Activated naive CD4-positive, alpha-beta T cell treated with anti-CD3 and anti-CD28 coated beads for 36 hours (primary cell): ENCODE results near the gene EXOC3L2. TPM values are rescaled to one million over a fixed set of nuclear protein-coding genes. Genes with fewer than 3 reads are reported as not detected.
"Not testable (repeated sequence)": the region's sequence is repeated elsewhere in the genome, so short reads cannot be mapped to it uniquely, and the experiment has no call there.

Experiments used
- CTCF ChIA-PET: fragments of 350-600 bp; sonication (Branson Sonifier 250); formaldehyde crosslinking; loops from one replicate; lab custom pipeline; 2021; ENCODE audit warnings: antibody characterized with exemption; lab: Charles Lee
- DNase-seq: peaks from one replicate; pipeline ENCODE4 v3.0.0-alpha.2; 2020
- H3K27ac Mint-ChIP-seq: one replicate; pipeline ENCODE4 v1.8.0; 2021; ENCODE audit warnings: mild to moderate bottlenecking, mixed read lengths
- H3K27me3 Mint-ChIP-seq: one replicate; pipeline ENCODE4 v1.8.0; 2021; ENCODE audit warnings: low read depth, mixed read lengths
- H3K36me3 Mint-ChIP-seq: one replicate; pipeline ENCODE4 v1.8.0; 2021; ENCODE audit warnings: low read depth, mixed read lengths
- H3K4me1 Mint-ChIP-seq: one replicate; pipeline ENCODE4 v1.8.0; 2021; ENCODE audit warnings: low read depth, mixed read lengths
- H3K4me3 Mint-ChIP-seq: one replicate; pipeline ENCODE4 v1.8.0; 2021; ENCODE audit warnings: mild to moderate bottlenecking, moderate library complexity, mixed read lengths
- H3K9me3 Mint-ChIP-seq: one replicate; pipeline ENCODE4 v1.8.0; 2021; ENCODE audit warnings: mixed read lengths
- intact Hi-C: fragments of 100-400 bp; cut with micrococcal nuclease; formaldehyde crosslinking; loops from one replicate; pipeline ENCODE4 v1.15.1; 2023
- total RNA-seq, 2 experiments: library from RNA; stranded (reverse); gene quantifications; one replicate each; pipeline ENCODE4 v1.2.3, GENCODE V29; 2021

EXOC3L2 gene
- total RNA-seq, 2 experiments from 2014 or later, result not detected

GRCh38 chr19:45235485-45235884 lies 9.7 kb downstream of the EXOC3L2 start:
- intact Hi-C loops, result no loop called here
- Mint-ChIP-seq H3K36me3 (no peaks in the 10 kb centered on the region), H3K27ac (no peak overlapping the region), H3K4me3 (no peak overlapping the region), H3K4me1 (no peaks in the 10 kb centered on the region), H3K27me3 (peaks cover 35% of the 10 kb centered on the region), H3K9me3 (no peaks in the 10 kb centered on the region)
- no peak for DNase-seq
- CTCF ChIA-PET, result no interaction called here

GRCh38 chr19:45234089-45234869 lies 10.9 kb downstream of the EXOC3L2 start:
- Mint-ChIP-seq H3K9me3 (no peaks in the 10 kb centered on the region), H3K4me3 (no peak overlapping the region), H3K4me1 (no peaks in the 10 kb centered on the region), H3K36me3 (no peaks in the 10 kb centered on the region), H3K27me3 (peaks cover 35% of the 10 kb centered on the region), H3K27ac (no peak overlapping the region)
- intact Hi-C loops, result no loop called here
- no peak for DNase-seq
- CTCF ChIA-PET, result no interaction called here

GRCh38 chr19:45231891-45232290 lies 13.3 kb downstream of the EXOC3L2 start:
- DNase-seq, result no peak
- H3K36me3 Mint-ChIP-seq, result no peaks in the 10 kb centered on the region
- no peaks in the 10 kb centered on the region for H3K4me1 Mint-ChIP-seq
- intact Hi-C loops, result no loop called here
- no peak overlapping the region for H3K27ac Mint-ChIP-seq
- CTCF ChIA-PET, result interaction anchor here (0.6 kb wide), 1 partner anchor 47 kb away, joined by 3 read pairs; no protein-coding TSS in a partner anchor
- peaks cover 28% of the 10 kb centered on the region for H3K27me3 Mint-ChIP-seq
- H3K9me3 Mint-ChIP-seq, result no peaks in the 10 kb centered on the region
- no peak overlapping the region for H3K4me3 Mint-ChIP-seq

GRCh38 chr19:45229056-45229455 lies 16.2 kb downstream of the EXOC3L2 start:
- H3K36me3 Mint-ChIP-seq, DNase-seq, H3K4me1 Mint-ChIP-seq, intact Hi-C loops, H3K27ac Mint-ChIP-seq, H3K4me3 Mint-ChIP-seq, H3K9me3 Mint-ChIP-seq: not testable (repeated sequence)
- CTCF ChIA-PET, result interaction anchor here (0.6 to 1.3 kb wide), 4 partner anchors 104 to 1069 kb away, joined by 3 to 5 read pairs (median 4); no protein-coding TSS in a partner anchor
- H3K27me3 Mint-ChIP-seq, result peaks cover 15% of the 10 kb centered on the region

GRCh38 chr19:45224645-45225044 lies 20.6 kb downstream of the EXOC3L2 start:
- peaks cover 14% of the 10 kb centered on the region for H3K27me3 Mint-ChIP-seq
- H3K4me1 Mint-ChIP-seq, result no peaks in the 10 kb centered on the region
- no peak for DNase-seq
- CTCF ChIA-PET, result no interaction called here
- H3K4me3 Mint-ChIP-seq, result no peak overlapping the region
- H3K9me3 Mint-ChIP-seq, result no peaks in the 10 kb centered on the region
- intact Hi-C loops, result no loop called here
- no peaks in the 10 kb centered on the region for H3K36me3 Mint-ChIP-seq
- H3K27ac Mint-ChIP-seq, result no peak overlapping the region

GRCh38 chr19:45223879-45224278 lies 21.3 kb downstream of the EXOC3L2 start:
- no peak for DNase-seq
- intact Hi-C loops, result no loop called here
- Mint-ChIP-seq H3K27ac (no peak overlapping the region), H3K4me3 (no peak overlapping the region), H3K9me3 (no peaks in the 10 kb centered on the region), H3K4me1 (no peaks in the 10 kb centered on the region), H3K36me3 (no peaks in the 10 kb centered on the region), H3K27me3 (peaks cover 14% of the 10 kb centered on the region)
- CTCF ChIA-PET, result no interaction called here

GRCh38 chr19:45222724-45223123 lies 22.5 kb downstream of the EXOC3L2 start:
- H3K4me3 Mint-ChIP-seq, result no peak overlapping the region
- no peaks in the 10 kb centered on the region for H3K9me3 Mint-ChIP-seq
- no peak overlapping the region for H3K27ac Mint-ChIP-seq
- CTCF ChIA-PET, result interaction anchor here (0.7 kb wide), 1 partner anchor 730 kb away, joined by 4 read pairs; no protein-coding TSS in a partner anchor
- H3K27me3 Mint-ChIP-seq, result peaks cover 23% of the 10 kb centered on the region
- H3K36me3 Mint-ChIP-seq, result no peaks in the 10 kb centered on the region
- no peak for DNase-seq
- intact Hi-C loops, result no loop called here
- H3K4me1 Mint-ChIP-seq, result no peaks in the 10 kb centered on the region

GRCh38 chr19:45218911-45219743 lies 26.1 kb downstream of the EXOC3L2 start:
- Mint-ChIP-seq H3K27me3 (peaks cover 40% of the 10 kb centered on the region), H3K27ac (no peak overlapping the region), H3K4me3 (no peak overlapping the region), H3K4me1 (no peaks in the 10 kb centered on the region), H3K36me3 (no peaks in the 10 kb centered on the region), H3K9me3 (no peaks in the 10 kb centered on the region)
- CTCF ChIA-PET, result interaction anchor here (0.6 kb wide), 1 partner anchor 68 kb away, joined by 3 read pairs; no protein-coding TSS in a partner anchor
- intact Hi-C loops, result no loop called here
- no peak for DNase-seq

GRCh38 chr19:45218426-45218825 lies 26.8 kb downstream of the EXOC3L2 start:
- Mint-ChIP-seq H3K36me3 (no peaks in the 10 kb centered on the region), H3K4me1 (no peaks in the 10 kb centered on the region), H3K27ac (no peak overlapping the region), H3K4me3 (no peak overlapping the region), H3K9me3 (no peaks in the 10 kb centered on the region), H3K27me3 (peaks cover 43% of the 10 kb centered on the region)
- intact Hi-C loops, result no loop called here
- CTCF ChIA-PET, result no interaction called here
- DNase-seq, result no peak

- intact Hi-C loops, result no loop called here
- Mint-ChIP-seq H3K9me3 (no peaks in the 10 kb centered on the region), H3K4me3 (no peak overlapping the region), H3K27ac (no peak overlapping the region), H3K36me3 (no peaks in the 10 kb centered on the region), H3K27me3 (peaks cover 45% of the 10 kb centered on the region), H3K4me1 (no peaks in the 10 kb centered on the region)
- CTCF ChIA-PET, result no interaction called here
- DNase-seq, result no peak
Measured at GRCh38 chr19:45217957-45218334, 27.3 kb downstream of the EXOC3L2 start.

- H3K27ac Mint-ChIP-seq, result no peak overlapping the region
- CTCF ChIA-PET, result no interaction called here
- intact Hi-C loops, result no loop called here
Measured at GRCh38 chr19:45217193-45217956, 27.8 kb downstream of the EXOC3L2 start.

GRCh38 chr19:45216667-45217066 lies 28.5 kb downstream of the EXOC3L2 start:
- Mint-ChIP-seq H3K27me3 (peaks cover 51% of the 10 kb centered on the region), H3K27ac (no peak overlapping the region), H3K4me3 (no peak overlapping the region), H3K4me1 (no peaks in the 10 kb centered on the region), H3K36me3 (no peaks in the 10 kb centered on the region), H3K9me3 (no peaks in the 10 kb centered on the region)
- intact Hi-C loops, result no loop called here
- no peak for DNase-seq
- CTCF ChIA-PET, result interaction anchor here (0.6 kb wide), 1 partner anchor 121 kb away, joined by 4 read pairs; no protein-coding TSS in a partner anchor

More at GRCh38 chr19:45217193-45217956, 27.8 kb downstream of the EXOC3L2 start:
- DNase-seq, result no peak
- H3K4me3 Mint-ChIP-seq, result no peak overlapping the region
- no peaks in the 10 kb centered on the region for H3K9me3 Mint-ChIP-seq
- H3K4me1 Mint-ChIP-seq, result no peaks in the 10 kb centered on the region
- peaks cover 47% of the 10 kb centered on the region for H3K27me3 Mint-ChIP-seq
- no peaks in the 10 kb centered on the region for H3K36me3 Mint-ChIP-seq
